HEK293 (cell line): ENCODE data around the gene ARHGAP27.
A peak's percentile ranks its signal among the peaks of the same experiment; 100 is the strongest.

Experiments
- ATF2 ChIP-seq: fragments of 450-650 bp; formaldehyde crosslinking; IDR thresholded peaks from 2 replicates; pipeline ENCODE4 v1.5.1; 2016; ENCODE audit warnings: missing biosample characterization, missing genetic modification characterization, low read depth
- CTCF ChIP-seq: fragments of 450-650 bp; formaldehyde crosslinking; IDR thresholded peaks from 2 replicates; pipeline ENCODE4 v1.5.1; 2016; ENCODE audit warnings: missing biosample characterization, missing genetic modification characterization
- FEZF1 ChIP-seq: fragments of 450-650 bp; formaldehyde crosslinking; IDR thresholded peaks from 2 replicates; pipeline ENCODE4 v1.5.1; 2016; ENCODE audit warnings: missing biosample characterization, missing genetic modification characterization
- GFI1B ChIP-seq: fragments of 450-650 bp; formaldehyde crosslinking; IDR thresholded peaks from 2 replicates; pipeline ENCODE4 v1.5.1; 2016; ENCODE audit warnings: missing biosample characterization, missing genetic modification characterization
- KLF17 ChIP-seq: fragments of 450-650 bp; formaldehyde crosslinking; IDR thresholded peaks from 2 replicates; pipeline ENCODE4 v1.5.1; 2016; ENCODE audit warnings: missing biosample characterization, missing genetic modification characterization
- KLF8 ChIP-seq: fragments of 450-650 bp; formaldehyde crosslinking; IDR thresholded peaks from 2 replicates; pipeline ENCODE4 v1.5.1; 2016; ENCODE audit warnings: missing biosample characterization, missing genetic modification characterization
- MZF1 ChIP-seq: fragments of 450-650 bp; formaldehyde crosslinking; IDR thresholded peaks from 2 replicates; pipeline ENCODE4 v1.5.1; 2017; ENCODE audit warnings: missing biosample characterization, missing genetic modification characterization, borderline replicate concordance
- YY2 ChIP-seq: fragments of 450-650 bp; formaldehyde crosslinking; IDR thresholded peaks from 2 replicates; pipeline ENCODE4 v1.5.1; 2016; ENCODE audit warnings: missing biosample characterization, missing genetic modification characterization
- ZBTB8A ChIP-seq: fragments of 450-650 bp; formaldehyde crosslinking; IDR thresholded peaks from 2 replicates; pipeline ENCODE4 v1.5.1; 2016; ENCODE audit warnings: missing biosample characterization, missing genetic modification characterization
- ZFHX2 ChIP-seq: fragments of 450-650 bp; formaldehyde crosslinking; conservative IDR thresholded peaks from 2 replicates; pipeline ENCODE4 v1.5.1; 2016; ENCODE audit warnings: missing biosample characterization, missing genetic modification characterization
- ZNF132 ChIP-seq: fragments of 450-650 bp; formaldehyde crosslinking; IDR thresholded peaks from 2 replicates; pipeline ENCODE4 v1.5.1; 2017; ENCODE audit warnings: missing biosample characterization, missing genetic modification characterization, borderline replicate concordance
- ZNF16 ChIP-seq: fragments of 450-650 bp; formaldehyde crosslinking; IDR thresholded peaks from 2 replicates; pipeline ENCODE4 v1.5.1; 2016; ENCODE audit warnings: low read depth, missing biosample characterization, missing genetic modification characterization
- ZNF175 ChIP-seq: fragments of 450-650 bp; formaldehyde crosslinking; IDR thresholded peaks from 2 replicates; pipeline ENCODE4 v1.5.1; 2016; ENCODE audit warnings: missing biosample characterization, missing genetic modification characterization
- ZNF19 ChIP-seq: fragments of 450-650 bp; formaldehyde crosslinking; IDR thresholded peaks from 2 replicates; pipeline ENCODE4; 2016; ENCODE audit warnings: missing biosample characterization, missing genetic modification characterization, low read depth
- ZNF211 ChIP-seq: fragments of 450-650 bp; formaldehyde crosslinking; IDR thresholded peaks from 2 replicates; pipeline ENCODE4 v1.5.1; 2016; ENCODE audit warnings: low read depth, missing biosample characterization, missing genetic modification characterization
- ZNF221 ChIP-seq: fragments of 450-650 bp; formaldehyde crosslinking; IDR thresholded peaks from 2 replicates; pipeline ENCODE4 v1.5.1; 2017; ENCODE audit warnings: missing biosample characterization, missing genetic modification characterization, borderline replicate concordance
- ZNF366 ChIP-seq: fragments of 450-650 bp; formaldehyde crosslinking; conservative IDR thresholded peaks from 2 replicates; pipeline ENCODE4 v1.5.1; 2016; ENCODE audit warnings: missing biosample characterization, missing genetic modification characterization
- ZNF37A ChIP-seq: fragments of 450-650 bp; IDR thresholded peaks from 2 replicates; pipeline ENCODE4 v1.5.1; 2018; ENCODE audit warnings: missing biosample characterization, missing genetic modification characterization
- ZNF518A ChIP-seq: fragments of 450-650 bp; formaldehyde crosslinking; conservative IDR thresholded peaks from 2 replicates; pipeline ENCODE4 v1.5.1; 2016; ENCODE audit warnings: low read depth, missing biosample characterization, missing genetic modification characterization
- ZNF571 ChIP-seq: fragments of 450-650 bp; formaldehyde crosslinking; IDR thresholded peaks from 2 replicates; pipeline ENCODE4 v1.5.0; 2017; ENCODE audit warnings: missing biosample characterization, missing genetic modification characterization
- ZNF621 ChIP-seq: fragments of 450-650 bp; formaldehyde crosslinking; IDR thresholded peaks from 2 replicates; pipeline ENCODE4 v1.5.1; 2017; ENCODE audit warnings: missing biosample characterization, missing genetic modification characterization
- ZNF626 ChIP-seq: fragments of 450-650 bp; sonication (Bioruptor Pico); formaldehyde crosslinking; IDR thresholded peaks from 2 replicates; pipeline ENCODE4 v1.5.1; 2018; ENCODE audit warnings: missing biosample characterization, missing genetic modification characterization, inconsistent platforms
- ZNF843 ChIP-seq: fragments of 450-650 bp; formaldehyde crosslinking; IDR thresholded peaks from 2 replicates; pipeline ENCODE4 v1.5.1; 2016; ENCODE audit warnings: missing biosample characterization, missing genetic modification characterization
- TF ChIP-seq, protein P1 (sequence below): fragments of 450-650 bp; formaldehyde crosslinking; IDR thresholded peaks from 2 replicates; pipeline ENCODE4 v1.5.1; 2016; ENCODE audit warnings: missing biosample characterization, missing genetic modification characterization, borderline replicate concordance
- TF ChIP-seq, protein P2 (sequence below): fragments of 450-650 bp; formaldehyde crosslinking; IDR thresholded peaks from 2 replicates; pipeline ENCODE4 v1.5.1; 2016; ENCODE audit warnings: missing biosample characterization, missing genetic modification characterization

ARHGAP27 gene

DNA sequence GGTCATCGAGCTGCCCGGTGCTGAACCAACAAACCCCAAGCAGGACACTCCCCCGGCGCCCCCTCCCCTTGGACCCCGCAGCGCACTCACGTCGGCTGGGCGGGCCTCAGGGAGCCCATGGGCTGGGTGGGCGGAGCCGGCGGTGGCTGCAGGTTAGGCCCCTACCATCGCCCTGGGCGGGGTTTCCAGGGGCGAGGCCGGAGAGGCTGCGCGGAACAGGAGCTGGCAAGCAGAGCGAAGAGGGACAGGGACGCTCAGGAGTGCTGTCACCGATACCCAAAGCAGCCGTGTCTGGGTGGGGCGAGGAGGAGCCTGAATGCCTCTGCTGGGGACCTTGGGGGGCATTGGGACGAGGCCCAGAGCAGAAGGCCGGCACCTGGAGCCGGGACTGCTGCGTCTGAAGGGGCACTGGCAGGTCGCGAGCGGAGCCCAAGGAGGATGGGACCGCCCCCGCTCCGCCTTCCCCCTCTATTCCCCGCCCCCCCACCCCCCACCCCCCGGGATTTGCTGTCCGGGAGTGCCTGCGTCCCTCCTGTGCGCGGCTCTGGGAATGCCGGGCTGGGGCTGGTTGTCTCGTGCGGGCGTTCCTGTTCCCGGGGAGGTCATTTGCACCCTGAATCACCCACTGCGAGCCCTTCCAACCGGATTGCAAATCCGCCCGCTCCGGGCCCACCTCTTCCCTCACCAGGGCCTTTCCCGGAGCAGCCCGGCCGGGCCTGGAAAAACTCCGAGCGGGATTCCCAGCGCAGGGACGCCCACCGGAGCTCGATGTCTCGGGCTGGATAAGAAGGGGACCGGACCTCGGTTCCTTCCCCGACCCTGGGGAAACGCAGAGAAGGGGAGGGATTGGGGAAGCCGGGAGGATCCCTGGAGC is 902 bp downstream of the ARHGAP27 start (continued):
- TF ChIP-seq ZNF132 (tag by site-specific recombination) = no peak
- TF ChIP-seq, protein P1, sequence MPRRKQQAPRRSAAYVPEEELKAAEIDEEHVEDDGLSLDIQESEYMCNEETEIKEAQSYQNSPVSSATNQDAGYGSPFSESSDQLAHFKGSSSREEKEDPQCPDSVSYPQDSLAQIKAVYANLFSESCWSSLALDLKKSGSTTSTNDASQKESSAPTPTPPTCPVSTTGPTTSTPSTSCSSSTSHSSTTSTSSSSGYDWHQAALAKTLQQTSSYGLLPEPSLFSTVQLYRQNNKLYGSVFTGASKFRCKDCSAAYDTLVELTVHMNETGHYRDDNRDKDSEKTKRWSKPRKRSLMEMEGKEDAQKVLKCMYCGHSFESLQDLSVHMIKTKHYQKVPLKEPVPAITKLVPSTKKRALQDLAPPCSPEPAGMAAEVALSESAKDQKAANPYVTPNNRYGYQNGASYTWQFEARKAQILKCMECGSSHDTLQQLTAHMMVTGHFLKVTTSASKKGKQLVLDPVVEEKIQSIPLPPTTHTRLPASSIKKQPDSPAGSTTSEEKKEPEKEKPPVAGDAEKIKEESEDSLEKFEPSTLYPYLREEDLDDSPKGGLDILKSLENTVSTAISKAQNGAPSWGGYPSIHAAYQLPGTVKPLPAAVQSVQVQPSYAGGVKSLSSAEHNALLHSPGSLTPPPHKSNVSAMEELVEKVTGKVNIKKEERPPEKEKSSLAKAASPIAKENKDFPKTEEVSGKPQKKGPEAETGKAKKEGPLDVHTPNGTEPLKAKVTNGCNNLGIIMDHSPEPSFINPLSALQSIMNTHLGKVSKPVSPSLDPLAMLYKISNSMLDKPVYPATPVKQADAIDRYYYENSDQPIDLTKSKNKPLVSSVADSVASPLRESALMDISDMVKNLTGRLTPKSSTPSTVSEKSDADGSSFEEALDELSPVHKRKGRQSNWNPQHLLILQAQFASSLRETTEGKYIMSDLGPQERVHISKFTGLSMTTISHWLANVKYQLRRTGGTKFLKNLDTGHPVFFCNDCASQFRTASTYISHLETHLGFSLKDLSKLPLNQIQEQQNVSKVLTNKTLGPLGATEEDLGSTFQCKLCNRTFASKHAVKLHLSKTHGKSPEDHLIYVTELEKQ (tag by site-specific recombination) = no peak
- TF ChIP-seq ZNF621 (tag by site-specific recombination) = no peak
- no peak for TF ChIP-seq ZNF37A (tag by site-specific recombination)
- TF ChIP-seq, protein P2, sequence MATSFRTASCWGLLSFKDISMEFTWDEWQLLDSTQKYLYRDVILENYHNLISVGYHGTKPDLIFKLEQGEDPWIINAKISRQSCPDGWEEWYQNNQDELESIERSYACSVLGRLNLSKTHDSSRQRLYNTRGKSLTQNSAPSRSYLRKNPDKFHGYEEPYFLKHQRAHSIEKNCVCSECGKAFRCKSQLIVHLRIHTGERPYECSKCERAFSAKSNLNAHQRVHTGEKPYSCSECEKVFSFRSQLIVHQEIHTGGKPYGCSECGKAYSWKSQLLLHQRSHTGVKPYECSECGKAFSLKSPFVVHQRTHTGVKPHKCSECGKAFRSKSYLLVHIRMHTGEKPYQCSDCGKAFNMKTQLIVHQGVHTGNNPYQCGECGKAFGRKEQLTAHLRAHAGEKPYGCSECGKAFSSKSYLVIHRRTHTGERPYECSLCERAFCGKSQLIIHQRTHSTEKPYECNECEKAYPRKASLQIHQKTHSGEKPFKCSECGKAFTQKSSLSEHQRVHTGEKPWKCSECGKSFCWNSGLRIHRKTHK (tag by site-specific recombination) = no peak
- no peak for TF ChIP-seq CTCF (tag by site-specific recombination)
- no peak for TF ChIP-seq ZNF366 (tag by site-specific recombination)
- no peak for TF ChIP-seq ZNF843 (tag by site-specific recombination)
- TF ChIP-seq ATF2 = no peak
- TF ChIP-seq ZNF16 = no peak
- TF ChIP-seq GFI1B (tag by site-specific recombination) = no peak
- no peak for TF ChIP-seq YY2 (tag by site-specific recombination)
- no peak; the same call in 1 of the 2 replicates for TF ChIP-seq ZBTB8A (tag by site-specific recombination)
- TF ChIP-seq MZF1 (tag by site-specific recombination) = no peak
- peak; percentile 39; the same call in 1 of the 2 replicates for TF ChIP-seq ZFHX2 (tag by site-specific recombination)
- TF ChIP-seq ZNF221 (tag by site-specific recombination) = no peak
- no peak for TF ChIP-seq ZNF19 (tag by site-specific recombination)
- peak; percentile 47 for TF ChIP-seq KLF17 (tag by site-specific recombination)
- no peak for TF ChIP-seq ZNF211 (tag by site-specific recombination)
- no peak for TF ChIP-seq ZNF175 (tag by site-specific recombination)
- no peak for TF ChIP-seq ZNF626
- TF ChIP-seq KLF8 (tag by site-specific recombination) = peak; percentile 71; the same call in 1 of the 2 replicates
- no peak for TF ChIP-seq FEZF1 (tag by site-specific recombination)
- no peak for TF ChIP-seq ZNF518A (tag by site-specific recombination)
- TF ChIP-seq ZNF571 (tag by site-specific recombination) = no peak
